CD4-positive, alpha-beta T cell treated with Interleukin-6 for 4 hours (primary cell): ENCODE measurements around the gene SOCS7.
"Not testable (repeated sequence)": the region's sequence is repeated elsewhere in the genome, so short reads cannot be mapped to it uniquely, and the experiment has no call there.

Experiments used
- DNase-seq: peaks from one replicate; pipeline ENCODE4 v3.0.0-alpha.2; 2020; ENCODE audit warnings: mixed read lengths

The SOCS7 gene

GRCh38 chr17:38421871-38422827 is 70.5 kb downstream of the SOCS7 start:
- no peak for DNase-seq

GRCh38 chr17:38424297-38424972 is 72.8 kb downstream of the SOCS7 start:
- no peak for DNase-seq

GRCh38 chr17:38425031-38425430 is 73.4 kb downstream of the SOCS7 start:
- DNase-seq = no peak

GRCh38 chr17:38425744-38426143 is 74.1 kb downstream of the SOCS7 start:
- DNase-seq = no peak

GRCh38 chr17:38426441-38426840 is 74.8 kb downstream of the SOCS7 start:
- no peak for DNase-seq

GRCh38 chr17:38427160-38427949 is 75.7 kb downstream of the SOCS7 start:
- no peak for DNase-seq

GRCh38 chr17:38428112-38428642 is 76.5 kb downstream of the SOCS7 start, which contains the start of gene ARHGAP23:
Gene ARHGAP23 (plus strand): TSS chr17:38428464. CDS start chr17:38428486, 22 bp downstream.
- peak; percentile 63 for DNase-seq

- peak; percentile 36 for DNase-seq
These were observed 77.2 kb downstream of the SOCS7 start for GRCh38 chr17:38428643-38429371.

- DNase-seq = no peak
These were observed 77.9 kb downstream of the SOCS7 start for GRCh38 chr17:38429476-38430100.

GRCh38 chr17:38430316-38430715 is 78.7 kb downstream of the SOCS7 start:
- no peak for DNase-seq

- no peak for DNase-seq
These were observed 79.2 kb downstream of the SOCS7 start for GRCh38 chr17:38430822-38431221.

GRCh38 chr17:38431346-38432145 is 79.9 kb downstream of the SOCS7 start:
- DNase-seq = no peak

- DNase-seq = no peak
These were observed 82.6 kb downstream of the SOCS7 start for GRCh38 chr17:38434178-38434665.

GRCh38 chr17:38435795-38436194 is 84.2 kb downstream of the SOCS7 start:
- no peak for DNase-seq

- no peak for DNase-seq
These were observed 84.7 kb downstream of the SOCS7 start for GRCh38 chr17:38436386-38436785.

- DNase-seq = not testable (repeated sequence)
These were observed 85.7 kb downstream of the SOCS7 start for GRCh38 chr17:38437313-38437712.

GRCh38 chr17:38439436-38439835 is 87.8 kb downstream of the SOCS7 start:
- DNase-seq = no peak

- no peak for DNase-seq
These were observed 89.2 kb downstream of the SOCS7 start for GRCh38 chr17:38440614-38441397.

GRCh38 chr17:38441429-38442061 is 89.9 kb downstream of the SOCS7 start:
- DNase-seq = no peak
